ENCODE results near the gene VPS11. TPM values are rescaled to one million over a fixed set of nuclear protein-coding genes. Genes with fewer than 3 reads are reported as not detected.
A peak's percentile ranks its signal among the peaks of the same experiment; 100 is the strongest.

The VPS11 gene
- total and polyA plus RNA-seq, 10 of the 15 experiments (the other 5 are each of a cell fraction or from before 2014, with no cell fraction given): 15.8 to 26.4 (median 24.5) TPM

GRCh38 chr11:119051440-119052162, 16.0 kb upstream of the VPS11 start (continued):
- TF ChIP-seq ZSCAN29 (IDR thresholded peaks at IDR 0.05) (no peak), RELA (IDR thresholded peaks at IDR 0.05; ENCODE audit: borderline replicate concordance, partially characterized antibody) (peak; percentile 98), BCL3 (IDR thresholded peaks at IDR 0.05; ENCODE audit: borderline replicate concordance, insufficient read depth, low read depth, low read length, poor library complexity, severe bottlenecking) (peak; percentile 41), ZBTB11 (CRISPR knock-in tag; IDR thresholded peaks at IDR 0.05) (no peak), SKIL (IDR thresholded peaks at IDR 0.05; ENCODE audit: low read depth, poor library complexity, severe bottlenecking) (no peak), FOXK2 (IDR thresholded peaks at IDR 0.05) (no peak), POLR2A (IDR thresholded peaks at IDR 0.05; ENCODE audit: low read depth, low read length) (peak; percentile 73), ELK1 (IDR thresholded peaks at IDR 0.05; ENCODE audit: low read depth, low read length) (no peak), HCFC1 (IDR thresholded peaks at IDR 0.05; ENCODE audit: low read length) (no peak), PML (IDR thresholded peaks at IDR 0.05; ENCODE audit: low read length) (no peak), ZBTB40 (IDR thresholded peaks at IDR 0.05; ENCODE audit: borderline replicate concordance) (no peak), RUNX3 (IDR thresholded peaks at IDR 0.05; ENCODE audit: low read length) (peak; percentile 53; the same call in 1 of the 2 replicates), ZNF622 (IDR thresholded peaks at IDR 0.05) (no peak), RELB (IDR thresholded peaks at IDR 0.05; ENCODE audit: low read depth) (peak; percentile 81), RAD21 (IDR thresholded peaks at IDR 0.05; ENCODE audit: insufficient read depth, low read depth, low read length) (no peak)

All from GM12878 (cell line).